Mammary epithelial cell (primary cell): ENCODE data around the gene ATP2B2.

ENCODE experiments used
- CTCF ChIP-seq, 2 donors: IDR thresholded peaks in 1 of 2; conservative IDR thresholded peaks in 1 of 2; 2 replicates each; pipeline ENCODE4 v1.5.1; 2011 to 2012; ENCODE audit warnings: inconsistent platforms in 2 of 2, low read length in 2 of 2, mild to moderate bottlenecking in 2 of 2, control low read depth in 1 of 2, low read depth in 1 of 2; ENCODE audit not compliant: insufficient read depth in 1 of 2; ENCODE audit errors: extremely low read depth in 1 of 2
- EZH2 ChIP-seq: IDR thresholded peaks from 2 replicates; pipeline ENCODE4 v1.6.1; 2012; ENCODE audit warnings: low read length, inconsistent platforms, borderline replicate concordance

DNA sequence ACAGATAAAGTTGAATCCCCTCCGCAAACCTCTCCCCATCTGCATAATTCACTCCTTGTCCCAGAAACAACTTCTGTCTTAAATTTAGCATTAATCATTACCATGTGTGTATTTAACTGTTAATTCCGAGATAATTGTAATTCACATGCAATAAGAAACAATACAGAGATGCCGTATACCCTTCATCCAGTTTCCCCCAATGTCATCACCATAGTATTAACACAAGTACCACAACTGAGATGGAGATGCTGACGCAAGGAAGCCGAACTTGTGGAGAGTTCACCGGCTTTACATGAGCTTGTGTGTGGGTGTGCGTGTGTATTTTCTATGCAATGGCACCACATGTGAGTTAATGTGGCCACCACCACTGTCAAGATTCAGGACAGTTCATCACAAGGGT is 144.9 kb downstream of the ATP2B2 start:
- TF ChIP-seq CTCF (conservative IDR thresholded peaks at IDR 0.05 in 1 of 2, IDR thresholded peaks at IDR 0.05 in 1 of 2; ENCODE audit: extremely low read depth in 1 of 2, insufficient read depth in 1 of 2, low read depth in 1 of 2, low read length in 2 of 2) (no peak), EZH2 (no peak)
